Measurements from ENCODE around the gene RGS3.
"Not testable (repeated sequence)": the region's sequence is repeated elsewhere in the genome, so short reads cannot be mapped to it uniquely, and the experiment has no call there.

Gene RGS3

GRCh38 chr9:113488490-113488889 is 25.0 kb downstream of the RGS3 start:
- no peaks in the 10 kb centered on the region for H3K36me3 Mint-ChIP-seq
- ATAC-seq (ENCODE audit: low read depth), result no peak
- no peak for DNase-seq (ENCODE audit: low spot score in 2 of 2)
- H3K4me3 Mint-ChIP-seq, result no peak overlapping the region
- no peaks in the 10 kb centered on the region for H3K4me1 Mint-ChIP-seq
- no peaks in the 10 kb centered on the region for H3K27me3 Mint-ChIP-seq
- no peak overlapping the region for H3K27ac Mint-ChIP-seq
- no peaks in the 10 kb centered on the region for H3K9me3 Mint-ChIP-seq

GRCh38 chr9:113491147-113491546 is 27.6 kb downstream of the RGS3 start:
- H3K4me1 Mint-ChIP-seq; H3K27me3 Mint-ChIP-seq; H3K27ac Mint-ChIP-seq; H3K9me3 Mint-ChIP-seq; H3K36me3 Mint-ChIP-seq; DNase-seq (ENCODE audit: low spot score in 2 of 2); ATAC-seq (ENCODE audit: low read depth); H3K4me3 Mint-ChIP-seq: not testable (repeated sequence)

GRCh38 chr9:113492343-113493202 is 29.0 kb downstream of the RGS3 start:
- no peak overlapping the region for H3K4me3 Mint-ChIP-seq
- no peak for DNase-seq (ENCODE audit: low spot score in 2 of 2)

GRCh38 chr9:113493203-113493520 is 29.6 kb downstream of the RGS3 start:
- no peaks in the 10 kb centered on the region for H3K4me1 Mint-ChIP-seq
- no peaks in the 10 kb centered on the region for H3K9me3 Mint-ChIP-seq
- H3K4me3 Mint-ChIP-seq, result no peak overlapping the region
- H3K27me3 Mint-ChIP-seq, result no peaks in the 10 kb centered on the region
- H3K27ac Mint-ChIP-seq, result no peak overlapping the region
- H3K36me3 Mint-ChIP-seq, result no peaks in the 10 kb centered on the region
- DNase-seq (ENCODE audit: low spot score in 2 of 2), result no peak
- no peak for ATAC-seq (ENCODE audit: low read depth)

More at GRCh38 chr9:113492343-113493202, 29.0 kb downstream of the RGS3 start:
- no peaks in the 10 kb centered on the region for H3K9me3 Mint-ChIP-seq
- no peaks in the 10 kb centered on the region for H3K27me3 Mint-ChIP-seq
- H3K27ac Mint-ChIP-seq, result no peak overlapping the region
- no peaks in the 10 kb centered on the region for H3K4me1 Mint-ChIP-seq
- ATAC-seq (ENCODE audit: low read depth), result no peak
- no peaks in the 10 kb centered on the region for H3K36me3 Mint-ChIP-seq

- no peak overlapping the region for H3K4me3 Mint-ChIP-seq
- H3K36me3 Mint-ChIP-seq, result no peaks in the 10 kb centered on the region
- no peaks in the 10 kb centered on the region for H3K27me3 Mint-ChIP-seq
- ATAC-seq (ENCODE audit: low read depth), result no peak
- no peak overlapping the region for H3K27ac Mint-ChIP-seq
- DNase-seq (ENCODE audit: low spot score in 2 of 2), result no peak
- H3K4me1 Mint-ChIP-seq, result no peaks in the 10 kb centered on the region
- H3K9me3 Mint-ChIP-seq, result no peaks in the 10 kb centered on the region
Measured at GRCh38 chr9:113495526-113495925, 32.0 kb downstream of the RGS3 start.

GRCh38 chr9:113497051-113497450 is 33.5 kb downstream of the RGS3 start:
- Mint-ChIP-seq H3K4me1 (no peaks in the 10 kb centered on the region), H3K36me3 (no peaks in the 10 kb centered on the region), H3K9me3 (no peaks in the 10 kb centered on the region), H3K4me3 (no peak overlapping the region), H3K27me3 (no peaks in the 10 kb centered on the region), H3K27ac (no peak overlapping the region)
- DNase-seq (ENCODE audit: low spot score in 2 of 2) (no peak), ATAC-seq (ENCODE audit: low read depth) (no peak)

- H3K4me1 Mint-ChIP-seq, result peaks cover 6% of the 10 kb centered on the region
- no peak overlapping the region for H3K4me3 Mint-ChIP-seq
- DNase-seq (ENCODE audit: low spot score in 2 of 2) (no peak), ATAC-seq (ENCODE audit: low read depth) (no peak)
- no peak overlapping the region for H3K27ac Mint-ChIP-seq
- H3K36me3 Mint-ChIP-seq, result no peaks in the 10 kb centered on the region
- no peaks in the 10 kb centered on the region for H3K27me3 Mint-ChIP-seq
- no peaks in the 10 kb centered on the region for H3K9me3 Mint-ChIP-seq
Measured at GRCh38 chr9:113499153-113499875, 35.8 kb downstream of the RGS3 start.

- no peaks in the 10 kb centered on the region for H3K36me3 Mint-ChIP-seq
- no peak overlapping the region for H3K4me3 Mint-ChIP-seq
- ATAC-seq (ENCODE audit: low read depth) (no peak), DNase-seq (ENCODE audit: low spot score in 2 of 2) (no peak)
- H3K4me1 Mint-ChIP-seq, result peaks cover 6% of the 10 kb centered on the region
- no peak overlapping the region for H3K27ac Mint-ChIP-seq
- no peaks in the 10 kb centered on the region for H3K9me3 Mint-ChIP-seq
- no peaks in the 10 kb centered on the region for H3K27me3 Mint-ChIP-seq
Measured at GRCh38 chr9:113499876-113500497, 36.5 kb downstream of the RGS3 start.

- Mint-ChIP-seq H3K9me3 (no peaks in the 10 kb centered on the region), H3K36me3 (no peaks in the 10 kb centered on the region), H3K4me1 (peaks cover 6% of the 10 kb centered on the region), H3K4me3 (no peak overlapping the region), H3K27ac (no peak overlapping the region), H3K27me3 (peaks cover 2% of the 10 kb centered on the region)
- ATAC-seq (ENCODE audit: low read depth), result no peak
- DNase-seq (ENCODE audit: low spot score in 2 of 2), result no peak
Measured at GRCh38 chr9:113501129-113501686, 37.7 kb downstream of the RGS3 start.

- DNase-seq (ENCODE audit: low spot score in 2 of 2) (no peak), ATAC-seq (ENCODE audit: low read depth) (no peak)
- no peak overlapping the region for H3K4me3 Mint-ChIP-seq
- H3K4me1 Mint-ChIP-seq, result peaks cover 6% of the 10 kb centered on the region
- H3K27ac Mint-ChIP-seq, result no peak overlapping the region
- H3K27me3 Mint-ChIP-seq, result peaks cover 2% of the 10 kb centered on the region
- no peaks in the 10 kb centered on the region for H3K36me3 Mint-ChIP-seq
- no peaks in the 10 kb centered on the region for H3K9me3 Mint-ChIP-seq
Measured at GRCh38 chr9:113501852-113502251, 38.3 kb downstream of the RGS3 start.

- Mint-ChIP-seq H3K36me3 (no peaks in the 10 kb centered on the region), H3K27ac (no peak overlapping the region), H3K9me3 (no peaks in the 10 kb centered on the region), H3K27me3 (peaks cover 5% of the 10 kb centered on the region), H3K4me3 (no peak overlapping the region), H3K4me1 (peaks cover 6% of the 10 kb centered on the region)
- DNase-seq (ENCODE audit: low spot score in 2 of 2) (no peak), ATAC-seq (ENCODE audit: low read depth) (no peak)
Measured at GRCh38 chr9:113502427-113503034, 39.0 kb downstream of the RGS3 start.

- Mint-ChIP-seq H3K27ac (no peak overlapping the region), H3K27me3 (peaks cover 5% of the 10 kb centered on the region), H3K36me3 (no peaks in the 10 kb centered on the region), H3K4me3 (no peak overlapping the region), H3K4me1 (peaks cover 6% of the 10 kb centered on the region), H3K9me3 (no peaks in the 10 kb centered on the region)
- no peak for DNase-seq (ENCODE audit: low spot score in 2 of 2)
- ATAC-seq (ENCODE audit: low read depth), result no peak
Measured at GRCh38 chr9:113503131-113503541, 39.6 kb downstream of the RGS3 start.

- Mint-ChIP-seq H3K4me1 (peaks cover 6% of the 10 kb centered on the region), H3K36me3 (no peaks in the 10 kb centered on the region), H3K27me3 (peaks cover 5% of the 10 kb centered on the region), H3K27ac (no peak overlapping the region), H3K4me3 (no peak overlapping the region), H3K9me3 (no peaks in the 10 kb centered on the region)
- no peak for DNase-seq (ENCODE audit: low spot score in 2 of 2)
- ATAC-seq (ENCODE audit: low read depth), result no peak
Measured at GRCh38 chr9:113503613-113504211, 40.2 kb downstream of the RGS3 start.

Measured in memory B cell (primary cell).